HEK293 (cell line): ENCODE measurements around the gene ZNF174.
A peak's percentile ranks its signal among the peaks of the same experiment; 100 is the strongest.

Experiments
- CTCF ChIA-PET: fragments of 350-600 bp; formaldehyde crosslinking; extraction: SDS; loops from one replicate; lab custom pipeline; 2021; ENCODE audit warnings: antibody characterized with exemption; lab: Yijun Ruan, JAX
- POLR2A ChIA-PET: fragments of 300-600 bp; formaldehyde crosslinking; extraction: SDS; loops from one replicate; lab custom pipeline; 2020; ENCODE audit warnings: antibody characterized with exemption, inconsistent platforms; lab: Yijun Ruan, JAX
- H3K27ac ChIP-seq: fragments of 200-500 bp; sonication (Bioruptor generic); 2 replicates; pipeline ENCODE4 v1.5.1; 2014; ENCODE audit warnings: low read depth, low read length, control low read depth, inconsistent platforms; ENCODE audit errors: extremely low read depth
- H3K36me3 ChIP-seq, 2 experiments: fragments of 200-500 bp in 1 of 2; sonication (Bioruptor generic) in 1 of 2; 1 replicate in 1 of 2; 2 replicates in 1 of 2; pipeline ENCODE4 v1.5.1; 2014 to 2017; ENCODE audit warnings: inconsistent platforms in 2 of 2, low read length in 2 of 2; ENCODE audit not compliant: control insufficient read depth in 2 of 2, insufficient read depth in 1 of 2
- H3K4me1 ChIP-seq: fragments of 200-500 bp; sonication (Bioruptor generic); 2 replicates; pipeline ENCODE4 v1.5.1; 2014; ENCODE audit warnings: mild to moderate bottlenecking, low read length, inconsistent platforms; ENCODE audit not compliant: control insufficient read depth, insufficient read depth
- H3K4me3 ChIP-seq: 2 replicates; pipeline ENCODE4 v1.5.1; 2011; ENCODE audit warnings: low read depth, mild to moderate bottlenecking, control low read depth, low read length, moderate library complexity
- H3K9me3 ChIP-seq: fragments of 200-500 bp; sonication (Bioruptor generic); 2 replicates; pipeline ENCODE4 v1.5.1; 2014; ENCODE audit warnings: low read depth, low read length, inconsistent platforms; ENCODE audit not compliant: control insufficient read depth, insufficient read depth
- FEZF1 ChIP-seq: fragments of 450-650 bp; formaldehyde crosslinking; IDR thresholded peaks from 2 replicates; pipeline ENCODE4 v1.5.1; 2016; ENCODE audit warnings: missing biosample characterization, missing genetic modification characterization
- HOXA7 ChIP-seq: sonication (generic); formaldehyde crosslinking; IDR thresholded peaks from 2 replicates; pipeline ENCODE4 v1.8.1; 2022; ENCODE audit warnings: missing genetic modification reagents, borderline replicate concordance
- HOXC10 ChIP-seq: sonication (generic); formaldehyde crosslinking; IDR thresholded peaks from 2 replicates; pipeline ENCODE4 v1.8.1; 2023; ENCODE audit warnings: mild to moderate bottlenecking, missing genetic modification reagents
- IKZF3 ChIP-seq: fragments of 450-650 bp; IDR thresholded peaks from 2 replicates; pipeline ENCODE4 v1.5.0; 2018; ENCODE audit warnings: missing biosample characterization, mild to moderate bottlenecking, missing genetic modification characterization, moderate library complexity
- KLF10 ChIP-seq: fragments of 450-650 bp; IDR thresholded peaks from 2 replicates; pipeline ENCODE4 v1.5.1; 2018; ENCODE audit warnings: missing biosample characterization, mild to moderate bottlenecking, missing genetic modification characterization
- PRDM1 ChIP-seq: fragments of 450-650 bp; formaldehyde crosslinking; IDR thresholded peaks from 2 replicates; pipeline ENCODE4; 2016; ENCODE audit warnings: missing biosample characterization, missing genetic modification characterization
- SALL2 ChIP-seq: fragments of 450-650 bp; formaldehyde crosslinking; IDR thresholded peaks from 2 replicates; pipeline ENCODE4 v1.5.0; 2017; ENCODE audit warnings: missing biosample characterization, mild to moderate bottlenecking, missing genetic modification characterization, borderline replicate concordance
- TCF7L2 ChIP-seq: IDR thresholded peaks from 2 replicates; pipeline ENCODE4 v1.6.1; 2011; ENCODE audit warnings: low read depth, mild to moderate bottlenecking, inconsistent platforms, low read length, moderate library complexity, borderline replicate concordance
- ZFP3 ChIP-seq: fragments of 450-650 bp; formaldehyde crosslinking; IDR thresholded peaks from 2 replicates; pipeline ENCODE4 v1.5.1; 2016; ENCODE audit warnings: low read depth, missing biosample characterization, missing genetic modification characterization
- ZFP37 ChIP-seq: fragments of 450-650 bp; formaldehyde crosslinking; IDR thresholded peaks from 2 replicates; pipeline ENCODE4 v1.5.1; 2016; ENCODE audit warnings: missing biosample characterization, missing genetic modification characterization
- ZNF175 ChIP-seq: fragments of 450-650 bp; formaldehyde crosslinking; IDR thresholded peaks from 2 replicates; pipeline ENCODE4 v1.5.1; 2016; ENCODE audit warnings: missing biosample characterization, missing genetic modification characterization
- ZNF2 ChIP-seq: fragments of 450-650 bp; formaldehyde crosslinking; IDR thresholded peaks from 2 replicates; pipeline ENCODE4 v1.5.1; 2016; ENCODE audit warnings: missing biosample characterization, missing genetic modification characterization
- ZNF354C ChIP-seq: fragments of 450-650 bp; formaldehyde crosslinking; IDR thresholded peaks from 2 replicates; pipeline ENCODE4 v1.5.1; 2016; ENCODE audit warnings: missing biosample characterization, missing genetic modification characterization, low read depth, borderline replicate concordance
- ZNF366 ChIP-seq: fragments of 450-650 bp; formaldehyde crosslinking; conservative IDR thresholded peaks from 2 replicates; pipeline ENCODE4 v1.5.1; 2016; ENCODE audit warnings: missing biosample characterization, missing genetic modification characterization
- ZNF549 ChIP-seq: fragments of 450-650 bp; IDR thresholded peaks from 2 replicates; pipeline ENCODE4 v1.5.1; 2018; ENCODE audit warnings: missing biosample characterization, missing genetic modification characterization, mild to moderate bottlenecking, inconsistent platforms, moderate library complexity
- ZNF785 ChIP-seq: fragments of 450-650 bp; formaldehyde crosslinking; IDR thresholded peaks from 2 replicates; pipeline ENCODE4 v1.5.1; 2016; ENCODE audit warnings: missing biosample characterization, missing genetic modification characterization
- ZSCAN16 ChIP-seq: fragments of 450-650 bp; formaldehyde crosslinking; IDR thresholded peaks from 2 replicates; pipeline ENCODE4 v1.5.1; 2016; ENCODE audit warnings: missing biosample characterization, missing genetic modification characterization
- TF ChIP-seq, protein P1 (sequence below): fragments of 450-650 bp; formaldehyde crosslinking; IDR thresholded peaks from 2 replicates; pipeline ENCODE4 v1.5.1; 2016; ENCODE audit warnings: missing biosample characterization, missing genetic modification characterization
- TF ChIP-seq, protein P2 (sequence below): fragments of 450-650 bp; formaldehyde crosslinking; IDR thresholded peaks from 2 replicates; pipeline ENCODE4 v1.5.1; 2017; ENCODE audit warnings: missing biosample characterization, missing genetic modification characterization
- TF ChIP-seq, protein P3 (sequence below): fragments of 450-650 bp; formaldehyde crosslinking; IDR thresholded peaks from 2 replicates; pipeline ENCODE4 v1.5.1; 2016; ENCODE audit warnings: missing biosample characterization, missing genetic modification characterization

ZNF174 gene

DNA sequence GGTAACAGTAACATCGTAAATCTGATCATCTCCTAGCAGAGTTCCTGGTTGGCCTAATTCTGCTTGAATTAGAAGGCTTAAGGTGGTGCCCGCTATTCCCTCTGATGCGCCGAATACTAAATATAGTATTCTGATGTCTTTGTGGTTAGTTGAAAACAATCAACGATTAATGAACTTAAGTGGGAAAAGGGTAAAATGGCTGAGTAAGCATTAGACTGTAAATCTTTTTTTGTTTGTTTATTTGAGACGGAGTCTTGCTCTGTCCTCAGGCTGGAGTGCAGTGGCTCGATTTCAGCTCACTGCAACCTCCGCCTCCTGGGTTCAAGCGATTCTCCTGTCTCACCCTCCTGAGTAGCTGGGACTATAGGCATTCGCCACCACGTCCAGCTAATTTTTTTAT, 31.9 kb upstream of the ZNF174 start:
- ChIA-PET CTCF (no interaction called here), POLR2A (no interaction called here)
- Histone ChIP-seq H3K27ac (no peak overlapping the region), H3K4me1 (no peaks in the 10 kb centered on the region), H3K36me3 (no peaks in the 10 kb centered on the region), H3K9me3 (no peaks in the 10 kb centered on the region), H3K4me3 (no peak overlapping the region)
- TF ChIP-seq TCF7L2 (no peak), ZNF785 (no peak), ZNF175 (tag by site-specific recombination) (no peak)

DNA sequence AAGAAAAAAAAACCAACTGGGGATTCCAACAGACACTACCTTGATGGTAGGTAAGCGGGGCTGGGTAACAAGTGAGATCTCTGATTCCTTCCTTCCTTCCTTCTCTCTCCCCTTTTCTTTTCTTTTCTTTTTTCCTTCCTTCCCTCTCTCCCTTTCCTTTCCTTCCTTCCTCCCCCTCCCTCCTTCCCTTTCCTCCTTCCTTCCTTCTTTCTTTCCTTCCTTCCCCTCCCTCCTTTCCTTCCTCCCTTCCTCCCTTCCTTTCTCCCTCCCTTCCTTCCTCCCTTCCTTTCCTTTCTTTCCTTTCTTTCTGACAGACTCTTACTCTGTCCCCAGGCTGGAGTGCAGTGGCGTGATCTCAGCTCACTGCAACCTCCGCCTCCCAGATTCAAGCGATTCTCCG, 25.3 kb upstream of the ZNF174 start:
- H3K4me3 ChIP-seq: no peak overlapping the region
- ChIA-PET POLR2A (no interaction called here), CTCF (no interaction called here)
- no peaks in the 10 kb centered on the region for H3K9me3 ChIP-seq
- no peaks in the 10 kb centered on the region for H3K4me1 ChIP-seq
- H3K27ac ChIP-seq: no peak overlapping the region
- peaks cover 0 to 8% of the 10 kb centered on the region in 2 experiments; a peak in 1 of 3 replicates for H3K36me3 ChIP-seq
- TF ChIP-seq HOXC10 (CRISPR knock-in tag) (no peak), ZSCAN16 (tag by site-specific recombination) (no peak), FEZF1 (tag by site-specific recombination) (no peak), KLF10 (tag by site-specific recombination) (no peak), ZFP37 (tag by site-specific recombination) (no peak), PRDM1 (tag by site-specific recombination) (peak; percentile 82), ZNF549 (tag by site-specific recombination) (no peak), SALL2 (no peak), ZNF366 (tag by site-specific recombination) (peak; percentile 90), ZNF354C (tag by site-specific recombination) (no peak), ZNF2 (tag by site-specific recombination) (no peak), IKZF3 (tag by site-specific recombination) (no peak)
- TF ChIP-seq, protein P1, sequence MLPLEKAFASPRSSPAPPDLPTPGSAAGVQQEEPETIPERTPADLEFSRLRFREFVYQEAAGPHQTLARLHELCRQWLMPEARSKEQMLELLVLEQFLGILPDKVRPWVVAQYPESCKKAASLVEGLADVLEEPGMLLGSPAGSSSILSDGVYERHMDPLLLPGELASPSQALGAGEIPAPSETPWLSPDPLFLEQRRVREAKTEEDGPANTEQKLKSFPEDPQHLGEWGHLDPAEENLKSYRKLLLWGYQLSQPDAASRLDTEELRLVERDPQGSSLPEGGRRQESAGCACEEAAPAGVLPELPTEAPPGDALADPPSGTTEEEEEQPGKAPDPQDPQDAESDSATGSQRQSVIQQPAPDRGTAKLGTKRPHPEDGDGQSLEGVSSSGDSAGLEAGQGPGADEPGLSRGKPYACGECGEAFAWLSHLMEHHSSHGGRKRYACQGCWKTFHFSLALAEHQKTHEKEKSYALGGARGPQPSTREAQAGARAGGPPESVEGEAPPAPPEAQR (tag by site-specific recombination): 0 out of 2 replicates have a peak, but pooled peaks have one; percentile 35
- TF ChIP-seq, protein P2, sequence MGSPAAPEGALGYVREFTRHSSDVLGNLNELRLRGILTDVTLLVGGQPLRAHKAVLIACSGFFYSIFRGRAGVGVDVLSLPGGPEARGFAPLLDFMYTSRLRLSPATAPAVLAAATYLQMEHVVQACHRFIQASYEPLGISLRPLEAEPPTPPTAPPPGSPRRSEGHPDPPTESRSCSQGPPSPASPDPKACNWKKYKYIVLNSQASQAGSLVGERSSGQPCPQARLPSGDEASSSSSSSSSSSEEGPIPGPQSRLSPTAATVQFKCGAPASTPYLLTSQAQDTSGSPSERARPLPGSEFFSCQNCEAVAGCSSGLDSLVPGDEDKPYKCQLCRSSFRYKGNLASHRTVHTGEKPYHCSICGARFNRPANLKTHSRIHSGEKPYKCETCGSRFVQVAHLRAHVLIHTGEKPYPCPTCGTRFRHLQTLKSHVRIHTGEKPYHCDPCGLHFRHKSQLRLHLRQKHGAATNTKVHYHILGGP (tag by site-specific recombination): no peak

DNA sequence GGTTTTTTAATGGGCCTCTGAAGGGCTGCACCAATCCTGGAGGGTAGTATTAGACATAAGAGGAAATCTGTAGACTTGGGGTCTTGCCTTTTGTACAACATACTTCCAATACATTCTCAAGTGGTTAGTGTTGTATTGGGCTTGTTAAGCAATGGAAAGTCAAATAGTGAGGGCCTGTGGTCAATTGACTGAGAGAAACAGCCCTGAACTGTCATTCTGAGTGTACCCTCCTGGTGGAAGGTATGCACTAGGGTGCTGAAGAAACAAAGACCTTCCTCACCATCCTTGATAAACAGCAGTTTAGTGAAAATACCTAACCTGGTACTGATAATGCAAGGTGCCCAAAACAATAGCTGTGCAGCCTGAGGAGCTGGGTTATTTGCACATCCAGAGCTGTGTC, 23.1 kb upstream of the ZNF174 start:
- POLR2A ChIA-PET: no interaction called here

More for the DNA sequence above, 23.1 kb upstream of the ZNF174 start:
- CTCF ChIA-PET: no interaction called here
- Histone ChIP-seq H3K9me3 (no peaks in the 10 kb centered on the region), H3K4me3 (no peak overlapping the region), H3K27ac (no peak overlapping the region), H3K36me3 (peaks cover 0 to 16% of the 10 kb centered on the region in 2 experiments; a peak in 1 of 3 replicates), H3K4me1 (no peaks in the 10 kb centered on the region)
- TF ChIP-seq ZFP3 (tag by site-specific recombination): no peak
- TF ChIP-seq HOXA7 (CRISPR knock-in tag): no peak
- TF ChIP-seq, protein P3, sequence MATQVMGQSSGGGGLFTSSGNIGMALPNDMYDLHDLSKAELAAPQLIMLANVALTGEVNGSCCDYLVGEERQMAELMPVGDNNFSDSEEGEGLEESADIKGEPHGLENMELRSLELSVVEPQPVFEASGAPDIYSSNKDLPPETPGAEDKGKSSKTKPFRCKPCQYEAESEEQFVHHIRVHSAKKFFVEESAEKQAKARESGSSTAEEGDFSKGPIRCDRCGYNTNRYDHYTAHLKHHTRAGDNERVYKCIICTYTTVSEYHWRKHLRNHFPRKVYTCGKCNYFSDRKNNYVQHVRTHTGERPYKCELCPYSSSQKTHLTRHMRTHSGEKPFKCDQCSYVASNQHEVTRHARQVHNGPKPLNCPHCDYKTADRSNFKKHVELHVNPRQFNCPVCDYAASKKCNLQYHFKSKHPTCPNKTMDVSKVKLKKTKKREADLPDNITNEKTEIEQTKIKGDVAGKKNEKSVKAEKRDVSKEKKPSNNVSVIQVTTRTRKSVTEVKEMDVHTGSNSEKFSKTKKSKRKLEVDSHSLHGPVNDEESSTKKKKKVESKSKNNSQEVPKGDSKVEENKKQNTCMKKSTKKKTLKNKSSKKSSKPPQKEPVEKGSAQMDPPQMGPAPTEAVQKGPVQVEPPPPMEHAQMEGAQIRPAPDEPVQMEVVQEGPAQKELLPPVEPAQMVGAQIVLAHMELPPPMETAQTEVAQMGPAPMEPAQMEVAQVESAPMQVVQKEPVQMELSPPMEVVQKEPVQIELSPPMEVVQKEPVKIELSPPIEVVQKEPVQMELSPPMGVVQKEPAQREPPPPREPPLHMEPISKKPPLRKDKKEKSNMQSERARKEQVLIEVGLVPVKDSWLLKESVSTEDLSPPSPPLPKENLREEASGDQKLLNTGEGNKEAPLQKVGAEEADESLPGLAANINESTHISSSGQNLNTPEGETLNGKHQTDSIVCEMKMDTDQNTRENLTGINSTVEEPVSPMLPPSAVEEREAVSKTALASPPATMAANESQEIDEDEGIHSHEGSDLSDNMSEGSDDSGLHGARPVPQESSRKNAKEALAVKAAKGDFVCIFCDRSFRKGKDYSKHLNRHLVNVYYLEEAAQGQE (tag by site-specific recombination): no peak
